Measurements from ENCODE around the gene FXYD5.
A peak's percentile ranks its signal among the peaks of the same experiment; 100 is the strongest.

FXYD5 gene

GRCh38 chr19:35134601-35135242 lies 19.8 kb upstream of the FXYD5 start, which contains the start of gene LGI4:
Gene LGI4 (minus strand): TSS chr19:35135059. CDS start chr19:35134680, 379 bp downstream.
- DNase-seq (ENCODE audit: low read depth, low spot score) = no peak
- H3K4me3 ChIP-seq (ENCODE audit: low read length) = no peak within 1 kb of the TSS

DNA sequence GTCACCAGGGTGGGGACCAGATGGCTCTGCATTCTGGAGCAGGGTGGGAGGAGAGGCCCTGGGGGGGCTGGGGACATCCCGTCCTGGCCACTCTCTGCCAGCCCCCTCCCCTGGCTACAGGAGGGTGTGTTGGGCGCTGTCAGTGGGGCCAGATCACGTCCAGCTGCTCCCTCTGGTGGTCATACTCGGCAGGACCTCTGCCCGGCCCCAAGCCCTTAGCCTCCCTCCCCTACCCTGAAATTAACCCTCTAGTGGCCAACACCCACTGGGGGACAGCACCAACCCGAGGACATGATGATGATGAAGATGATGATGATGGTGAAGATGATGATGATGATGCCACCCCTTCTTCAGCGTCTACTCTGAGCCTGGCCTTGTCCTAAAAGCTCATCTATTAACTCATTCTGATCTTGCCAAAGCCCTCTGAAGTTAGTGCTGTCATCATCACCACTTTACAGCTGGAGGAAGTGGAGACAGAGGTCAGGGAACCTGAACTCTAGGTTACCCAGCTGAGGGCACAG lies 19.1 kb upstream of the FXYD5 start:
- peak; percentile 41 for DNase-seq (ENCODE audit: low read depth, low spot score)
- H3K4me3 ChIP-seq (ENCODE audit: low read length) = no peak overlapping the region

DNA sequence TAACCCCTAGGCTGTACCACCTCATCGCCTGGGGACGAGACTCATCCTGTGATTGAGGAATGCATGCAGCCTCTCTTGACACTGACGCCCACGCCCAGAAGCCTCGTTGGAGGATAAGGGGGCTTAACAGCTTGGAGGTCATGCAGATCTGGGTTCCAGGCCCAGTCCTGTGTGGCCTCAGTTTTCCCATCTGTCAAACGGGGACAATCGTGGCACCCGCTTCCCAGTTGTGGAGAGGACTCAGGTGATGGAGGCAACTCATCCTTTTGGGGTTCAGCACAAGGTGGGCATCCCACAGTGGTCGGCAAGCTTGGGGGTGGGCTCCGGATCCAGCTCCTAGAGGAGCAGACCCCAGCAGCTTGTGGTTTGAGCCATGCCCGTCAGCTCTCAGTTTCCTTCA lies 18.3 kb upstream of the FXYD5 start:
- no peak for DNase-seq (ENCODE audit: low read depth, low spot score)
- no peak overlapping the region for H3K4me3 ChIP-seq (ENCODE audit: low read length)

DNA sequence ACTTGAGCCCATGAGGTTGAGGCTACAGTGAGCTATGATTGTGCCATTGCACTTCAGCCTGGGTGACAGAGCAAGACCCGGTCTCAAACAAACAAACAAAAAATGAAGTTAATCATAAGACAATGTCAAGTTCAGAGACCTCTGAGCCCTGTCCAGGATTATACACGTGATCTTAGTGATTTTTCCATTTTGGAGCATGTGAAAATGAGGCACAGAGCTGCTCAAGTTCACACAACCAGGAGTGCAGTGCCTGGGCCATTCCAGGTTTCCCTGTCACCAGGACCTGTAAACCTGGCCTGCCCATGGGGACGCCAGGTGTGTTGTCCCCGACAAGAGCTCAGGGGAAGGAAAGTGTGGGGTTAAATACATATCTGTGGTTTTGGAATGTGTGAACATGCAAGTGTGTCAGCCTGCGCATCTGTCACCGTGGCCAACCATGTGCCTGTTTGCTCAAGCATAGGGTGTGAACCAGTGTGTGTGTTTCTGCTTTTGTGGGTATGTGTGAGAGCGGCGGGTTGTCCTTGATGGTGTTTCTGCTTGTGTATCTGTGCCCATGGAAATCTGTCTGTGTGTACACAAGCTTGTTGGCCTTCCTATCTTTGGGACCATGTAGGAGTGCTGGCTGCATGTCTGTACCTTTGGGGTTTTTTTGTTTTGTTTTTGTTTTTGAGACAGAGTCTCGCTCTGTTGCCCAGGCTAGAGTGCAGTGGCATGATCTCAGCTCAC lies 17.4 kb upstream of the FXYD5 start:
- no peak overlapping the region for H3K4me3 ChIP-seq (ENCODE audit: low read length)
- DNase-seq (ENCODE audit: low read depth, low spot score) = no peak

DNA sequence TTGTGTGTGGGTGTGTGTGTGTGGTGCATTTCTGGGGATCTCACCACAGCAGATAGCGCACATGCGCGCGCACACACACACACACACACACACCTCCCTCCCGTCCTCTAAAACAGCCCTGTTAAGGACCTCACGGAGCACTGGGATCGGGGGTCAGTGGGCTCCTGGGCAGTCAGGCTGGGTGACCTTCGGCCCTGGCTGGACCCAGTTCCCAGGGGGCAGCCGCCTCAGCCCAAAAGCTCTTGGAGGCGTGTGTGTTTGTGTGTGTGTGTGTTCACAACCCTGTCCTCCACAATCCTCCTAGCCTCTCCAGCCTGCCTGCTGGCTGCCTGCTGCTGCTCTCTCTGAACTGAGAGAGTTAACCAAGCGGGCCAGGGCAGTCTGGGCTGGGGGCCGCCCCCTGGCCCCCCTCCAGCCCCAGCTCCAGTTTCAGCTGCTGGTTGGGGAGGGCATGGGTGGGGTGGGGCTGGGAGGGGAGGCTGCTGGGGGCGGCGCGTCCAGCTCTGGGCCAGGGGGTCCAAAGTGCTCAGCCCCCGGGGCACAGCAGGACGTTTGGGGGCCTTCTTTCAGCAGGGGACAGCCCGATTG lies 16.1 kb upstream of the FXYD5 start, which contains the start of gene FXYD1:
Gene FXYD1, plus strand, starts transcription at position 520 of the 588 bp plus-strand sequence. CDS start 1,256 bp downstream, outside the sequence.
- no peak within 1 kb of the TSS for H3K4me3 ChIP-seq (ENCODE audit: low read length)
- DNase-seq (ENCODE audit: low read depth, low spot score) = no peak

- DNase-seq (ENCODE audit: low read depth, low spot score) = no peak
- H3K4me3 ChIP-seq (ENCODE audit: low read length) = no peak overlapping the region
These were observed 14.2 kb upstream of the FXYD5 start for GRCh38 chr19:35140207-35140961.

DNA sequence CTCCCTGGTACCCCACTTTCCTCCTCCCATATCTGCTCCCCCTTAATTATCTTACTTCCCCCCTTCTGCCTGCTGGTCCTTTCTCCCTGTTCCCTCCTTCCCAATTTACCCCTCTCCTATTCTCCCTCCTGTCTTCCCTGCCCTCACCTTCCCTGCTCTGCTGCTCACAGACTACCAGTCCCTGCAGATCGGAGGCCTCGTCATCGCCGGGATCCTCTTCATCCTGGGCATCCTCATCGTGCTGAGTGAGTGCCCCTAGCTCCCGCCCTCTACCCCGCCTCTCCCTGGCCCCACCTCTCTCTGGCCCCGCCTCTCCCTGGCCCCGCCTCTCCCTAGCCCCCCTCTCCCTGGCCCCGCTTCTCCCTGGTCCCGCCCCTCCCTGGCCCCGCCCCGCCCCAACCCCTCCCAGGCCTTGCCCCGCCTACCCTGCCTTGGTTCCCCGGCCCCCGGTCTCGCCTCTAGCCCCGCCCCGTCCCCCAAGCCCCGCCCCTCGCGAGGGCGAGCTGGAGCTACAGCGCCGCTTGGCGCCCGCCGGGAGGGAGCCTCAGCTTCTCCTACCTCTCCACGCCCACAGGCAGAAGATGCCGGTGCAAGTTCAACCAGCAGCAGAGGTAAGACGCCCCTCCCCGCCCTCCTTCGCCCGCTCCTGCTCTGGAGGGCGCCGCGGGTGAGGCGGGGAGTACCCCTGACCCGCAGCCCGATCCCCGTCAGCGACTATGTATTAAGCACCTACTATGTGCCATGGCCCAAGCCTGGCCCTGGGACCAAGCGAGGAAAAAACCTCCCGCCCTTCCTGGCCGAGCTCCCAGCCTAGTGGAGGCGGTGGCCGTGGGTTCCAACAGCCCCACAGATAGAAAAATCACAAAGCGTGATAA lies 13.3 kb upstream of the FXYD5 start:
- DNase-seq (ENCODE audit: low read depth, low spot score) = peak; percentile 85
- peak overlapping the region; percentile 21 for H3K4me3 ChIP-seq (ENCODE audit: low read length)

DNA sequence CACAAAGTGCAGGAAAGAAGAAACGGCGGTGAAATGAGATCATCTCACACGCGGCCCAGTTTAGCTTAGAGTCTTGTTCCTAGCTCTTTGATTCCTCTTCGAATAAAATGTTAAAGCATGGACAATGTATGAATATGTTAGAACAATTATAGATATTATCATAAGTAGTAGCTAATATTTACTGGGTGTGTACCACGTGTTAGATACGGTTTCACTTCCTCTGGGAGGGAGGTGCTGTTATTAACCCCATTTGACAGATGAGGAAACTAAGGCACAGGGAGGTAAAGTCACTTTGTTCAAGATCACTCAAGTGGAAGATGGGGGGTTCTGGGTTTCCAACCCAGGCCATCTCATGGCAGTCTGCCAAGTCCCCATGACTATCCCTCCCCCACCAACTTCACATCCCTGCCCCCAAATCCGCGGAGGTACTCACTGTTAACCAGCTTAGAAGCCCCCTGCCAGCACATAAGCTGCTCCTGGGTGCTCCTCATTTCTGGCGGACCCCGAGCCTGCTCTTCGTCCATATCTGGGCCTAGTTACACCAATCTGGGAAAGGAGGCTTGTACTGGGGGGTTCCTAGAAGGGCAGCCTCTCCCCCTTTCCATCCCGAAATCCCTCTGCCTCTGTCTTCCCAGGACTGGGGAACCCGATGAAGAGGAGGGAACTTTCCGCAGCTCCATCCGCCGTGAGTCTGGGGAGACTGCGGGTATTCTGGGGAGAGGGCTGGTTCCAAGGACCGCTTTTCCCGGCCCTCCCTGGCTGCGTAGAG lies 12.5 kb upstream of the FXYD5 start:
- H3K4me3 ChIP-seq (ENCODE audit: low read length) = peak overlapping the region; percentile 22
- DNase-seq (ENCODE audit: low read depth, low spot score) = no peak

DNA sequence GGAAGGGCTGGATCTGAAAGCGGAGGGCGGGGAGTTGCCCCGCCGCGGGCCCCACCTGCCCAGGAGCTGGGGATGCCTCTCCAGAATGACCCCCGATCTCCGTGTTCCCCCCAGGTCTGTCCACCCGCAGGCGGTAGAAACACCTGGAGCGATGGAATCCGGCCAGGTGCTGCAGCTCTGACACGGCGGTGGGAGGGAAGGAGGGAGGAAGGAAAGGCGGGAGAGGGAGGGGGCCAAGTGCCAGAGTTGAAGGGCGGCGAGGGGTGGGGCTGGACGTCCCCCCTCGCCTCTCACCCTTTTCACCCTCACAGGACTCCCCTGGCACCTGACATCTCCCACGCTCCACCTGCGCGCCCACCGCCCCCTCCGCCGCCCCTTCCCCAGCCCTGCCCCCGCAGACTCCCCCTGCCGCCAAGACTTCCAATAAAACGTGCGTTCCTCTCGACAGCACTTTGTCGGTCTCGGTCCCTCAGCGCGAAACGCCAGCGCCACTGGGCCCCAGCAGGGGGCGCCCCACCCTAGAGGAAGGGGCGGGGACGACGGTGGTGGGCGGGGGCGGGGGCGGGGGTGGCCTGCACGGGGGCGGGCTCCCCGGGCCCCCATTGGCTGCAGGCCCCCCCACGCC lies 11.8 kb upstream of the FXYD5 start:
- H3K4me3 ChIP-seq (ENCODE audit: low read length) = peak overlapping the region; percentile 22
- no peak for DNase-seq (ENCODE audit: low read depth, low spot score)

DNA sequence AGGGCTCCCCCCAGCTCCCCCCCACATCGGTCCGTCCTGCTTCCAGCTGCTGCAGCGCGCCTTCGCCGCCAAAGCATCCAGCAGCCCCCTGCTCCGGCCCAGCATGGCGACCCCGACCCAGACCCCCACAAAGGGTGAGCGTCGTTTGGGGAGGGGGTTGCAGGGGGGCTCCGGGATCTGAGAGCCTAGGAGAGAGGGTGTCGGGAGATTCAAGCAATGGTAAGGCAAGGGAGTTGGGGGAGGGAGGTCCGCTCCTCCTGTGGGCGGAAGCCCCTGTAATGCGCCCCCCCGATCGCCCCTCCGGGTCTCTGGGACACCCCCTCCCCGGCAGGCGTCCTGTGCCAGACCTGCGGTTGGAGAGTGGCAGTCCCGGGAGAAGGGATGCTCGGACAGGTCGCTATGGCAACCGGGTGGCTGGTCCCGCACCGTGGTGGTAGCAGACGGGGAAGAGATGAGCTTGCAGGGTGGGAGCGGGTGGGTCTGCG lies 11.3 kb upstream of the FXYD5 start, which contains the start of gene FXYD7:
Gene FXYD7, plus strand, starts transcription at position 25 of the 485 bp plus-strand sequence. Its CDS starts 79 bp downstream, at position 104.
- peak within 1 kb of the TSS; percentile 22 for H3K4me3 ChIP-seq (ENCODE audit: low read length)
- DNase-seq (ENCODE audit: low read depth, low spot score) = no peak

DNA sequence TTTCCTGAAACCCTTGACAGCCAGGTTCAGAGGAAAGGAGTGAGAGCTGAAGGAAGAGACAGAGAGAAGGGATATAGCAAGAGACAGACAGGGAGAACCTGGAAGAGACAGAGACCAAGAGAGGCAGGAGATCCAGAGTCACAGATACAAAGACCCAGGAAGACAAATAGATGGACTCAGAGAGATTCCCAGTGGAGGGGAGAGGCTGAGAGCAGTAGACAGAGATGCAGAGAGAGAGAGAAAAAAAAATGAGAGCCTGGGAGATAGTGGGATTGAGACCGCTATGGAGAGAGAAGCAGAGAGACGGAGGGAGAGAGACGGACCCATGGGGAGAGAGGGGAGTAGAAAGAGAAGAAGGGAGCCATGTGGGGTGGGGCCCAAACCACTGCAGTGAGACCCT lies 10.7 kb upstream of the FXYD5 start:
- DNase-seq (ENCODE audit: low read depth, low spot score) = no peak
- no peak overlapping the region for H3K4me3 ChIP-seq (ENCODE audit: low read length)

GRCh38 chr19:35144259-35144599 lies 10.3 kb upstream of the FXYD5 start:
- no peak for DNase-seq (ENCODE audit: low read depth, low spot score)
- no peak overlapping the region for H3K4me3 ChIP-seq (ENCODE audit: low read length)

- DNase-seq (ENCODE audit: low read depth, low spot score) = peak; percentile 47
- H3K4me3 ChIP-seq (ENCODE audit: low read length) = no peak overlapping the region
These were observed 9.7 kb upstream of the FXYD5 start for GRCh38 chr19:35144600-35145436.

DNA sequence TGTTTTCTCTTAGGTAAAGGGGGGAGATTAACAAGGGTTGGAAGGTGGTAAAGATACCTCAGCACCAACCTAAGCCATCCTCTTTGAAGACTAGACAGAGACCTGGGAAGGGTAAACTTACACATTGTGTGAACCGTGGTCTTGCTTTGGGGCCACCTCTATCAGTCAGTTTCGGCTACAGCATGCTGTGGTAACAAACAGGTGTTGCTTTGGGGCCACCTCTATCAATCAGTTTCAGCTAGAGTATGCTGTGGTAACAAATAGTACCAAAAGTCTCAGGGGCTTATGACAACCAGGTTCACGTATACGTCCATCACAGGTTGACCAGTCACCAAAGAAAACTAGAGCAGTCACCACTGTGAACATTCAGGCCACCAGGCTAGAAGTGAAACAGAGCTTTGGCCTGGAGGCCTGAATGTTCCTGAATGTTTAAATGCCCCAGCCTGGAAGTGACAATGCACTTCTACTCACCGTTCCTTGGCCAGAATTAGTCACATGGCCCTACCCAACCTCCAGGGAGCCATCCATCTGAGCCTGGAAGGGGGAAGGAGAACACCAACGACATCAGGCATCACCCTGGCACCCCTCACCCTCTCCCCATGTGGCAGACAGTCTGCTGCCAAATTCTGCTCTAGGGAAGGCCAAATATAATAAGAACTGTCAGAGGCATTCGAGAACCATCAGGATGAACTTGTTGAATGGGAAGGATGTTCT lies 7.6 kb upstream of the FXYD5 start:
- H3K4me3 ChIP-seq (ENCODE audit: low read length) = no peak overlapping the region
- no peak for DNase-seq (ENCODE audit: low read depth, low spot score)

DNA sequence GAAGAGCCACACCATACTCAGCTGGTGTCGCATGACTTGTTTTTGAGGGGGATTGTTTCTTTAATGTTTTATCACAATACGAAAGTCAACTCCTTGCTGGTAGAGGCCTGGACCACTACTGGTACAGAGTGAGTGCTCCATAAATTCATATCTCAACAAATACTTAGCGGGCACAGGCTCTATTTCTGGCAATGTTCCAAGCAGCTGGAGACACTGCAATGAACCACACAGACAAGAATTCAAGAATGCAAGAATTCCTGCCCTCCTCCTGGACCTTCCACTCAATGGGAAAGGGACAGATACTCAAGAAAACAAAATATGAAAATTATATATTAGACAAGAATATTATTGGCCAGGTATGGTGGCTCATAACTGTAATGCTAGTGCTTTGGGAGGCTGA lies 5.1 kb upstream of the FXYD5 start:
- no peak overlapping the region for H3K4me3 ChIP-seq (ENCODE audit: low read length)
- no peak for DNase-seq (ENCODE audit: low read depth, low spot score)

DNA sequence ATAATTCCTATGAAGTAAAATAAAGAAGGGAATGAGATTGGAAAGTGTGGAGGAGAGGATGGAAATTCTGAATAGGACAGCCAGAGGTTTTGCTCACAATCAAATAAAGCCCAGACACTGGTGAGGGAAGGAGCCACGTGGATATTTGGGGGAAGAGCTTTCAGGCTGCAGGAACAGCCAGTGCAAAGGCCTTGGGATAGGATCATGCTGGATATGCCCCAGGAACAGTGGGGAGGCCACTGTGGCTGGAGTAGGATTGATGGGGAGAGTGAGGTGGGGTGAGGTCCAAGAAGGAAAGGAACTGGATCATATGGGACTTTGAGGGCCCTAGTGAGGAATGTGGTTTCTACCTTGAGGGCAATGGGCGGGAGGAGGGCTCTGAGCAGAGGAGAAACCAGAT lies 4.1 kb upstream of the FXYD5 start:
- no peak overlapping the region for H3K4me3 ChIP-seq (ENCODE audit: low read length)
- no peak for DNase-seq (ENCODE audit: low read depth, low spot score)
